ENCODE data around the gene PRDM7.

PRDM7 gene

GRCh38 chr16:90035902-90036301 is 41.2 kb downstream of the PRDM7 start:
- Histone ChIP-seq H3K27me3 (ENCODE audit: control insufficient read depth, insufficient read depth, low read length) (no peaks in the 10 kb centered on the region), H3K36me3 (ENCODE audit: control insufficient read depth, insufficient read depth, low read length) (peaks cover 88% of the 10 kb centered on the region), H3K9ac (ENCODE audit: low read depth, low read length) (no peak overlapping the region), H3K9me3 (ENCODE audit: control insufficient read depth, insufficient read depth, low read length) (no peaks in the 10 kb centered on the region), H3K4me1 (ENCODE audit: control insufficient read depth, insufficient read depth, low read length) (0 out of 2 replicates have a peak, but pooled peaks cover 4% of the 10 kb centered on the region), H3K4me3 (ENCODE audit: low read depth, low read length) (no peak overlapping the region), H3K27ac (ENCODE audit: low read depth, low read length) (no peak overlapping the region)

GRCh38 chr16:90034504-90034903 is 42.6 kb downstream of the PRDM7 start:
- H3K27ac ChIP-seq (ENCODE audit: low read depth, low read length): no peak overlapping the region
- H3K36me3 ChIP-seq (ENCODE audit: control insufficient read depth, insufficient read depth, low read length): peaks cover 74% of the 10 kb centered on the region

DNA sequence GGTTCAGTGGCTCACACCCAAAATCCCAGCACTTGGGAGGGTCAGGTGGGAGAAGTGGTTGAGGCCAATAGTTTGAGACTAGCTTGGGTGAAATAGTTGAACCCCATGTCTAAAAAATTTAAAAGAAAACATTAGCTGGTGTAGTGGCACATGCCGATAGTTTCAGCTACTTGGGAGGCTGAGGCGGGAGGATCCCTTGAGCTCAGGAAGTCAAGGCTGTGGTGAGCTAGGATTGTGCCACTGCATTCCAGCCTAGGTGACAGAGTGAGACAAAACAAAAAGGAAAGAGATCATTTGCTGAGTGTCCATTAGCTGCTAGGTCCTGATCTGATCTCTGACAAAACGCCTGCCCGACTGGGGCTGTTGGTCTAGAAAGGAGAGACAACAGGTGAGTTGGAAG is 43.7 kb downstream of the PRDM7 start:
- Histone ChIP-seq H3K9ac (ENCODE audit: low read depth, low read length) (no peak overlapping the region), H3K27ac (ENCODE audit: low read depth, low read length) (no peak overlapping the region), H3K36me3 (ENCODE audit: control insufficient read depth, insufficient read depth, low read length) (peaks cover 65% of the 10 kb centered on the region)

More at GRCh38 chr16:90034504-90034903, 42.6 kb downstream of the PRDM7 start:
- H3K9me3 ChIP-seq (ENCODE audit: control insufficient read depth, insufficient read depth, low read length): no peaks in the 10 kb centered on the region
- H3K4me1 ChIP-seq (ENCODE audit: control insufficient read depth, insufficient read depth, low read length): 0 out of 2 replicates have a peak, but pooled peaks cover 4% of the 10 kb centered on the region
- H3K9ac ChIP-seq (ENCODE audit: low read depth, low read length): no peak overlapping the region
- H3K4me3 ChIP-seq (ENCODE audit: low read depth, low read length): no peak overlapping the region
- no peaks in the 10 kb centered on the region for H3K27me3 ChIP-seq (ENCODE audit: control insufficient read depth, insufficient read depth, low read length)

GRCh38 chr16:90032674-90033331 is 44.3 kb downstream of the PRDM7 start:
- no peaks in the 10 kb centered on the region for H3K9me3 ChIP-seq (ENCODE audit: control insufficient read depth, insufficient read depth, low read length)
- H3K4me1 ChIP-seq (ENCODE audit: control insufficient read depth, insufficient read depth, low read length): 0 out of 2 replicates have a peak, but pooled peaks cover 4% of the 10 kb centered on the region
- H3K9ac ChIP-seq (ENCODE audit: low read depth, low read length): no peak overlapping the region
- no peaks in the 10 kb centered on the region for H3K27me3 ChIP-seq (ENCODE audit: control insufficient read depth, insufficient read depth, low read length)
- H3K36me3 ChIP-seq (ENCODE audit: control insufficient read depth, insufficient read depth, low read length): peaks cover 60% of the 10 kb centered on the region
- no peak overlapping the region for H3K4me3 ChIP-seq (ENCODE audit: low read depth, low read length)
- H3K27ac ChIP-seq (ENCODE audit: low read depth, low read length): no peak overlapping the region

More for the DNA sequence above, 43.7 kb downstream of the PRDM7 start:
- no peaks in the 10 kb centered on the region for H3K27me3 ChIP-seq (ENCODE audit: control insufficient read depth, insufficient read depth, low read length)
- no peak overlapping the region for H3K4me3 ChIP-seq (ENCODE audit: low read depth, low read length)
- H3K9me3 ChIP-seq (ENCODE audit: control insufficient read depth, insufficient read depth, low read length): no peaks in the 10 kb centered on the region
- H3K4me1 ChIP-seq (ENCODE audit: control insufficient read depth, insufficient read depth, low read length): 0 out of 2 replicates have a peak, but pooled peaks cover 4% of the 10 kb centered on the region

DNA sequence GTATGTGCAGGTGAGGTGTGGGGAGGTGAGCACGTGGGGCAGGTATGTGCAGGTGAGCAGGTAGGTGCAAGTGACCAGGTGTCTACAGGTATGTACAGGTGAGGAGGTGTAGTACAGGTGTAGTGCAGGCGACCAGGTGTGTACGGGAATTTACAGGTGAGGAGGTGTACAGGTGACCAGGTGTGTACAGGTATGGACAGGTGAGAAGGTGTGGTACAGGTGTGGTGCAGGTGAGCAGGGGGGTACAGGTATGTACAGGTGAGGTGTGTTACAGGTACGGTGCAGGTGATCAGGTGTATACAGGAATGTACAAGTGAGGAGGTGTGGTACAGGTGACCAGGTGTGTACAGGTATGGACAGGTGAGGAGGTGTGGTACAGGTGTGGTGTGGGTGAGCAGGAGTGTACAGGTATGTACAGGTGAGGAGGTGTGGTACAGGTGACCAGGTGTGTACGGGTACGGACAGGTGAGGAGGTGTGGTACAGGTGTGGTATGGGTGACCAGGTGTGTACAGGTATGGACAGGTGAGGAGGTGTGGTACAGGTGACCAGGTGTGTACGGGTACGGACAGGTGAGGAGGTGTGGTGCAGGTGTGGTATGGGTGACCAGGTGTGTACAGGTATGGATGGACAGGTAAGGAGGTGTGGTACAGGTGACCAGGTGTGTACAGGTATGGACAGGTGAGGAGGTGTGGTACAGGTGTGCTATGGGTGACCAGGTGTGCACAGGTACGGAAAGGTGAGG is 45.0 kb downstream of the PRDM7 start:
- Histone ChIP-seq H3K4me3 (ENCODE audit: low read depth, low read length) (no peak overlapping the region), H3K36me3 (ENCODE audit: control insufficient read depth, insufficient read depth, low read length) (peaks cover 53% of the 10 kb centered on the region), H3K4me1 (ENCODE audit: control insufficient read depth, insufficient read depth, low read length) (0 out of 2 replicates have a peak, but pooled peaks cover 4% of the 10 kb centered on the region), H3K9me3 (ENCODE audit: control insufficient read depth, insufficient read depth, low read length) (no peaks in the 10 kb centered on the region), H3K9ac (ENCODE audit: low read depth, low read length) (no peak overlapping the region), H3K27ac (ENCODE audit: low read depth, low read length) (no peak overlapping the region), H3K27me3 (ENCODE audit: control insufficient read depth, insufficient read depth, low read length) (no peaks in the 10 kb centered on the region)

- no peak overlapping the region for H3K27ac ChIP-seq (ENCODE audit: low read depth, low read length)
- H3K36me3 ChIP-seq (ENCODE audit: control insufficient read depth, insufficient read depth, low read length): peaks cover 45% of the 10 kb centered on the region
- no peak overlapping the region for H3K9ac ChIP-seq (ENCODE audit: low read depth, low read length)
- 0 out of 2 replicates have a peak, but pooled peaks cover 4% of the 10 kb centered on the region for H3K4me1 ChIP-seq (ENCODE audit: control insufficient read depth, insufficient read depth, low read length)
- H3K9me3 ChIP-seq (ENCODE audit: control insufficient read depth, insufficient read depth, low read length): no peaks in the 10 kb centered on the region
- H3K4me3 ChIP-seq (ENCODE audit: low read depth, low read length): no peak overlapping the region
- no peaks in the 10 kb centered on the region for H3K27me3 ChIP-seq (ENCODE audit: control insufficient read depth, insufficient read depth, low read length)
These were observed 45.8 kb downstream of the PRDM7 start for GRCh38 chr16:90031186-90031930.

GRCh38 chr16:90028985-90029384 is 48.1 kb downstream of the PRDM7 start:
- no peaks in the 10 kb centered on the region for H3K27me3 ChIP-seq (ENCODE audit: control insufficient read depth, insufficient read depth, low read length)
- no peaks in the 10 kb centered on the region for H3K9me3 ChIP-seq (ENCODE audit: control insufficient read depth, insufficient read depth, low read length)
- H3K36me3 ChIP-seq (ENCODE audit: control insufficient read depth, insufficient read depth, low read length): peaks cover 27% of the 10 kb centered on the region
- no peaks in the 10 kb centered on the region for H3K4me1 ChIP-seq (ENCODE audit: control insufficient read depth, insufficient read depth, low read length)
- H3K9ac ChIP-seq (ENCODE audit: low read depth, low read length): no peak overlapping the region
- no peak overlapping the region for H3K4me3 ChIP-seq (ENCODE audit: low read depth, low read length)
- H3K27ac ChIP-seq (ENCODE audit: low read depth, low read length): no peak overlapping the region

DNA sequence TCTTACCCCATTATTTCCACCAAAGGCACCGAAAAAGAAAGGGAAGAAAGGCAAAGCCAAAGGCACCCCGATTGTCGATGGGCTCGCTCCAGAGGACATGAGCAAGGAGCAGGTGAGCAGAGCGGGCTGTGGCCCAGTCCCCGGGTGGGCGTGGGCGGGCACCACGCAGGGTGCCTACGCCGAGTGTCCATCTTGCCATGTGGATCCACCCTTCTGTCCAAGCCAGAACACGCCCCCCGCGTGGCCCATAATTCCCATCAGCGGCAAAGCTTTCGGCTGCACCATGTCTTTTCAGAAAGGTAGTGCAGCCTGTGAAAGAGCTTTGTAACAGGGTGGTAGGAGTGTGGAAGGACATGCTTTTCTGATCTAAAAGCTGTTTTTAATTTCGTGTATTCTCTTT is 49.5 kb downstream of the PRDM7 start:
- no peaks in the 10 kb centered on the region for H3K9me3 ChIP-seq (ENCODE audit: control insufficient read depth, insufficient read depth, low read length)
- H3K4me1 ChIP-seq (ENCODE audit: control insufficient read depth, insufficient read depth, low read length): peaks cover 4% of the 10 kb centered on the region; the same call in 1 of the 2 replicates
- H3K27ac ChIP-seq (ENCODE audit: low read depth, low read length): no peak overlapping the region
- H3K27me3 ChIP-seq (ENCODE audit: control insufficient read depth, insufficient read depth, low read length): no peaks in the 10 kb centered on the region
- H3K36me3 ChIP-seq (ENCODE audit: control insufficient read depth, insufficient read depth, low read length): peaks cover 15% of the 10 kb centered on the region
- no peak overlapping the region for H3K9ac ChIP-seq (ENCODE audit: low read depth, low read length)
- H3K4me3 ChIP-seq (ENCODE audit: low read depth, low read length): no peak overlapping the region

GRCh38 chr16:90026135-90026534 is 51.0 kb downstream of the PRDM7 start:
- H3K27me3 ChIP-seq (ENCODE audit: control insufficient read depth, insufficient read depth, low read length): no peaks in the 10 kb centered on the region
- no peaks in the 10 kb centered on the region; the same call in 1 of the 2 replicates for H3K36me3 ChIP-seq (ENCODE audit: control insufficient read depth, insufficient read depth, low read length)
- no peak overlapping the region for H3K4me3 ChIP-seq (ENCODE audit: low read depth, low read length)
- H3K9me3 ChIP-seq (ENCODE audit: control insufficient read depth, insufficient read depth, low read length): no peaks in the 10 kb centered on the region
- no peak overlapping the region for H3K27ac ChIP-seq (ENCODE audit: low read depth, low read length)
- H3K9ac ChIP-seq (ENCODE audit: low read depth, low read length): no peak overlapping the region
- peaks cover 10% of the 10 kb centered on the region for H3K4me1 ChIP-seq (ENCODE audit: control insufficient read depth, insufficient read depth, low read length)

- no peaks in the 10 kb centered on the region for H3K27me3 ChIP-seq (ENCODE audit: control insufficient read depth, insufficient read depth, low read length)
- no peaks in the 10 kb centered on the region; the same call in 1 of the 2 replicates for H3K36me3 ChIP-seq (ENCODE audit: control insufficient read depth, insufficient read depth, low read length)
- 0 out of 2 replicates have a peak overlapping the region, but pooled peaks have one; percentile 40 for H3K9ac ChIP-seq (ENCODE audit: low read depth, low read length)
- peak overlapping the region; percentile 57 for H3K4me3 ChIP-seq (ENCODE audit: low read depth, low read length)
- H3K27ac ChIP-seq (ENCODE audit: low read depth, low read length): peak overlapping the region; percentile 6
- no peaks in the 10 kb centered on the region for H3K9me3 ChIP-seq (ENCODE audit: control insufficient read depth, insufficient read depth, low read length)
- H3K4me1 ChIP-seq (ENCODE audit: control insufficient read depth, insufficient read depth, low read length): peaks cover 22% of the 10 kb centered on the region
These were observed 54.1 kb downstream of the PRDM7 start for GRCh38 chr16:90023078-90023447.

Data from HUES48 (cell line).